ENCODE data around the gene GSE1.

DNA sequence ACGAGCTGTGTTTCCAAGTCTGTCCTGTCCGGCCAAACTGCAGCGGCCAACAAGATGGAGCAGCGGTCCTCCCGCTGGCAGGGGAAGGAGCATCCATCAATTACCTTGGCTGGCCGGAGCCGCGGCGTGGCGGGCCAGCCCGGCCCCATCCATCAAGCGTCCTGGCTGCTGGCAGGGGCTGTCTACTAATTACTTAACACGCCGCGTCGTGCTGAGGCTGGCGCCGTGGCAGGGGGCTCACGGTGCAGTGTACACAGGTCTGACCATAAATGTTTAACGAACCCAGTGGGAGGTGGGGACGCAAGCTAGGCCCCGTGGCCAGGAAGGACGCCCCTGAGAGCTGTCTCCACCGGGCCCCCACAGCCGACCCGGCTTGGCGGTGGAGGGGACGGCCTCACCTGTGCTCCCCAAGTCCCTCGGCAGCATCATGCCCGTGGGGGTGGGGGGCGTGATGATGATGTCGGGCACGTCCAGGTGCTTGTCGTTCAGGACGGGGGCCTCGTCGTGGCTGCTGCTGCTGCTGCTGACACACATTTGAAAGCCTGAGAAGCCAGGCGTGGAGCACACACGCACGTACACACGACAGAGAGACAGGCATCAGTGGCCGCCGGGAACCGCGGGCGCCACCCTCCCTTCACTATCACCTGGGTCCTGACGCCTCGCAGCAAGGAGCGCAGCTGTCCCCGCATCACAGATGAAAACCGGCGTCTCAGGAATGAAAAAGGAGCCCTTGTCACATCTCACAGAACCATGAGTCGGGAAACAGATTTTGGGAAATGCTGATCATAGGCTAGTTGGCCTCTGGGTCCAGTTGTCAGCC, 96.9 kb downstream of the GSE1 start:
- TF ChIP-seq POLR2A (IDR thresholded peaks at IDR 0.05): no peak
- TF ChIP-seq, protein P1, sequence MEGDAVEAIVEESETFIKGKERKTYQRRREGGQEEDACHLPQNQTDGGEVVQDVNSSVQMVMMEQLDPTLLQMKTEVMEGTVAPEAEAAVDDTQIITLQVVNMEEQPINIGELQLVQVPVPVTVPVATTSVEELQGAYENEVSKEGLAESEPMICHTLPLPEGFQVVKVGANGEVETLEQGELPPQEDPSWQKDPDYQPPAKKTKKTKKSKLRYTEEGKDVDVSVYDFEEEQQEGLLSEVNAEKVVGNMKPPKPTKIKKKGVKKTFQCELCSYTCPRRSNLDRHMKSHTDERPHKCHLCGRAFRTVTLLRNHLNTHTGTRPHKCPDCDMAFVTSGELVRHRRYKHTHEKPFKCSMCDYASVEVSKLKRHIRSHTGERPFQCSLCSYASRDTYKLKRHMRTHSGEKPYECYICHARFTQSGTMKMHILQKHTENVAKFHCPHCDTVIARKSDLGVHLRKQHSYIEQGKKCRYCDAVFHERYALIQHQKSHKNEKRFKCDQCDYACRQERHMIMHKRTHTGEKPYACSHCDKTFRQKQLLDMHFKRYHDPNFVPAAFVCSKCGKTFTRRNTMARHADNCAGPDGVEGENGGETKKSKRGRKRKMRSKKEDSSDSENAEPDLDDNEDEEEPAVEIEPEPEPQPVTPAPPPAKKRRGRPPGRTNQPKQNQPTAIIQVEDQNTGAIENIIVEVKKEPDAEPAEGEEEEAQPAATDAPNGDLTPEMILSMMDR (IDR thresholded peaks at IDR 0.05): no peak
